Measurements from ENCODE around the gene RBM28.

RBM28 gene

GRCh38 chr7:128309124-128309523, 34.6 kb downstream of the RBM28 start:
- Histone ChIP-seq H3K4me1 (ENCODE audit: control insufficient read depth, low read depth, low read length) (no peaks in the 10 kb centered on the region), H2BK15ac (replicated peaks; ENCODE audit: low read depth) (no peak overlapping the region), H3K79me1 (ENCODE audit: low read length) (no peaks in the 10 kb centered on the region), H3K4ac (ENCODE audit: low read depth, low read length) (no peak overlapping the region), H3K27me3 (ENCODE audit: insufficient read depth, low read length, poor library complexity) (no peaks in the 10 kb centered on the region), H4K5ac (ENCODE audit: low read length) (no peak overlapping the region), H4K8ac (ENCODE audit: low read depth, low read length) (no peak overlapping the region), H2BK5ac (ENCODE audit: low read length) (no peak overlapping the region), H3K9ac (ENCODE audit: low read length) (no peak overlapping the region), H3K36me3 (ENCODE audit: control insufficient read depth, insufficient read depth, low read length) (peaks cover 6% of the 10 kb centered on the region), H3K79me2 (ENCODE audit: control insufficient read depth, insufficient read depth, low read length) (no peaks in the 10 kb centered on the region), H3K18ac (ENCODE audit: low read length) (no peak overlapping the region), H3K4me2 (ENCODE audit: low read length) (no peak overlapping the region), H2BK120ac (ENCODE audit: low read depth, low read length) (no peak overlapping the region), H2AK5ac (ENCODE audit: low read length) (no peak overlapping the region), H3K56ac (ENCODE audit: low read length) (no peak overlapping the region), H3K27ac (ENCODE audit: low read depth, low read length) (no peak overlapping the region), H3K23ac (ENCODE audit: low read length) (no peak overlapping the region), H3K4me3 (ENCODE audit: low read length) (no peak overlapping the region)
- no peak for DNase-seq
- WGBS (ENCODE audit: extremely low coverage, insufficient coverage, low lambda C conversion rate), result no CpG with 5 or more reads among the region's 6 CpGs

- Histone ChIP-seq H2BK120ac (ENCODE audit: low read depth, low read length) (no peak overlapping the region), H2BK5ac (ENCODE audit: low read length) (no peak overlapping the region), H3K4me1 (ENCODE audit: control insufficient read depth, low read depth, low read length) (no peaks in the 10 kb centered on the region), H3K23ac (ENCODE audit: low read length) (no peak overlapping the region), H3K9ac (ENCODE audit: low read length) (no peak overlapping the region), H3K4ac (ENCODE audit: low read depth, low read length) (no peak overlapping the region), H3K79me2 (ENCODE audit: control insufficient read depth, insufficient read depth, low read length) (no peaks in the 10 kb centered on the region), H2BK15ac (replicated peaks; ENCODE audit: low read depth) (no peak overlapping the region), H3K18ac (ENCODE audit: low read length) (no peak overlapping the region), H2AK5ac (ENCODE audit: low read length) (no peak overlapping the region), H3K4me3 (ENCODE audit: low read length) (no peak overlapping the region), H3K79me1 (ENCODE audit: low read length) (no peaks in the 10 kb centered on the region), H3K56ac (ENCODE audit: low read length) (no peak overlapping the region), H3K27ac (ENCODE audit: low read depth, low read length) (no peak overlapping the region), H4K5ac (ENCODE audit: low read length) (no peak overlapping the region), H3K27me3 (ENCODE audit: insufficient read depth, low read length, poor library complexity) (no peaks in the 10 kb centered on the region), H4K8ac (ENCODE audit: low read depth, low read length) (no peak overlapping the region), H3K36me3 (ENCODE audit: control insufficient read depth, insufficient read depth, low read length) (peaks cover 3% of the 10 kb centered on the region), H3K4me2 (ENCODE audit: low read length) (no peak overlapping the region)
- no peak for DNase-seq
- WGBS (ENCODE audit: extremely low coverage, insufficient coverage, low lambda C conversion rate), result no CpG with 5 or more reads among the region's 2 CpGs
Measured at GRCh38 chr7:128307061-128307460, 36.6 kb downstream of the RBM28 start.

- no peaks in the 10 kb centered on the region for H3K4me1 ChIP-seq (ENCODE audit: control insufficient read depth, low read depth, low read length)
- no peak overlapping the region for H2BK15ac ChIP-seq (replicated peaks; ENCODE audit: low read depth)
- no peak overlapping the region for H3K4me2 ChIP-seq (ENCODE audit: low read length)
- no peak overlapping the region for H3K9ac ChIP-seq (ENCODE audit: low read length)
- no peak overlapping the region for H2BK5ac ChIP-seq (ENCODE audit: low read length)
- H3K79me2 ChIP-seq (ENCODE audit: control insufficient read depth, insufficient read depth, low read length), result no peaks in the 10 kb centered on the region
- H2BK120ac ChIP-seq (ENCODE audit: low read depth, low read length), result no peak overlapping the region
- H3K36me3 ChIP-seq (ENCODE audit: control insufficient read depth, insufficient read depth, low read length), result no peaks in the 10 kb centered on the region
- no peak overlapping the region for H3K27ac ChIP-seq (ENCODE audit: low read depth, low read length)
- no peak overlapping the region for H2AK5ac ChIP-seq (ENCODE audit: low read length)
- no peak overlapping the region for H3K4me3 ChIP-seq (ENCODE audit: low read length)
- H3K56ac ChIP-seq (ENCODE audit: low read length), result no peak overlapping the region
- no CpG with 5 or more reads among the region's 1 CpG for WGBS (ENCODE audit: extremely low coverage, insufficient coverage, low lambda C conversion rate)
- no peak overlapping the region for H3K23ac ChIP-seq (ENCODE audit: low read length)
- H4K5ac ChIP-seq (ENCODE audit: low read length), result no peak overlapping the region
- no peak overlapping the region for H3K18ac ChIP-seq (ENCODE audit: low read length)
- H3K27me3 ChIP-seq (ENCODE audit: insufficient read depth, low read length, poor library complexity), result no peaks in the 10 kb centered on the region
- H3K4ac ChIP-seq (ENCODE audit: low read depth, low read length), result no peak overlapping the region
- DNase-seq, result no peak
- no peaks in the 10 kb centered on the region for H3K79me1 ChIP-seq (ENCODE audit: low read length)
- no peak overlapping the region for H4K8ac ChIP-seq (ENCODE audit: low read depth, low read length)
Measured at GRCh38 chr7:128304212-128304611, 39.5 kb downstream of the RBM28 start.

- H3K36me3 ChIP-seq (ENCODE audit: control insufficient read depth, insufficient read depth, low read length), result no peaks in the 10 kb centered on the region
- H3K27ac ChIP-seq (ENCODE audit: low read depth, low read length), result no peak overlapping the region
Measured at GRCh38 chr7:128303643-128304042, 40.1 kb downstream of the RBM28 start.

GRCh38 chr7:128303133-128303532, 40.6 kb downstream of the RBM28 start:
- Histone ChIP-seq H3K79me1 (ENCODE audit: low read length) (no peaks in the 10 kb centered on the region), H3K4me2 (ENCODE audit: low read length) (no peak overlapping the region), H3K4me3 (ENCODE audit: low read length) (no peak overlapping the region), H3K4me1 (ENCODE audit: control insufficient read depth, low read depth, low read length) (peaks cover 2% of the 10 kb centered on the region), H2AK5ac (ENCODE audit: low read length) (no peak overlapping the region), H4K5ac (ENCODE audit: low read length) (no peak overlapping the region), H3K27me3 (ENCODE audit: insufficient read depth, low read length, poor library complexity) (no peaks in the 10 kb centered on the region), H3K56ac (ENCODE audit: low read length) (no peak overlapping the region), H3K36me3 (ENCODE audit: control insufficient read depth, insufficient read depth, low read length) (no peaks in the 10 kb centered on the region), H2BK5ac (ENCODE audit: low read length) (no peak overlapping the region), H3K79me2 (ENCODE audit: control insufficient read depth, insufficient read depth, low read length) (no peaks in the 10 kb centered on the region), H3K9ac (ENCODE audit: low read length) (no peak overlapping the region), H2BK120ac (ENCODE audit: low read depth, low read length) (no peak overlapping the region), H2BK15ac (replicated peaks; ENCODE audit: low read depth) (no peak overlapping the region), H3K4ac (ENCODE audit: low read depth, low read length) (no peak overlapping the region), H3K18ac (ENCODE audit: low read length) (no peak overlapping the region), H3K27ac (ENCODE audit: low read depth, low read length) (no peak overlapping the region), H4K8ac (ENCODE audit: low read depth, low read length) (no peak overlapping the region), H3K23ac (ENCODE audit: low read length) (no peak overlapping the region)
- WGBS (ENCODE audit: extremely low coverage, insufficient coverage, low lambda C conversion rate), result no CpG with 5 or more reads among the region's 2 CpGs
- no peak for DNase-seq

More at GRCh38 chr7:128303643-128304042, 40.1 kb downstream of the RBM28 start:
- no peaks in the 10 kb centered on the region for H3K79me1 ChIP-seq (ENCODE audit: low read length)
- H3K4me3 ChIP-seq (ENCODE audit: low read length), result no peak overlapping the region
- no peaks in the 10 kb centered on the region for H3K79me2 ChIP-seq (ENCODE audit: control insufficient read depth, insufficient read depth, low read length)
- H4K8ac ChIP-seq (ENCODE audit: low read depth, low read length), result no peak overlapping the region
- H2BK15ac ChIP-seq (replicated peaks; ENCODE audit: low read depth), result no peak overlapping the region
- DNase-seq, result no peak
- H4K5ac ChIP-seq (ENCODE audit: low read length), result no peak overlapping the region
- no peak overlapping the region for H3K18ac ChIP-seq (ENCODE audit: low read length)
- no peak overlapping the region for H3K23ac ChIP-seq (ENCODE audit: low read length)
- H3K9ac ChIP-seq (ENCODE audit: low read length), result no peak overlapping the region
- H3K4ac ChIP-seq (ENCODE audit: low read depth, low read length), result no peak overlapping the region
- H2AK5ac ChIP-seq (ENCODE audit: low read length), result no peak overlapping the region
- no peak overlapping the region for H2BK120ac ChIP-seq (ENCODE audit: low read depth, low read length)
- no peak overlapping the region for H3K4me2 ChIP-seq (ENCODE audit: low read length)
- no CpG with 5 or more reads among the region's 5 CpGs for WGBS (ENCODE audit: extremely low coverage, insufficient coverage, low lambda C conversion rate)
- H3K56ac ChIP-seq (ENCODE audit: low read length), result no peak overlapping the region
- peaks cover 2% of the 10 kb centered on the region for H3K4me1 ChIP-seq (ENCODE audit: control insufficient read depth, low read depth, low read length)
- H3K27me3 ChIP-seq (ENCODE audit: insufficient read depth, low read length, poor library complexity), result no peaks in the 10 kb centered on the region
- no peak overlapping the region for H2BK5ac ChIP-seq (ENCODE audit: low read length)

GRCh38 chr7:128302139-128302538, 41.6 kb downstream of the RBM28 start:
- no peak overlapping the region for H4K5ac ChIP-seq (ENCODE audit: low read length)
- H3K4me1 ChIP-seq (ENCODE audit: control insufficient read depth, low read depth, low read length), result peaks cover 2% of the 10 kb centered on the region
- WGBS (ENCODE audit: extremely low coverage, insufficient coverage, low lambda C conversion rate), result no CpG with 5 or more reads among the region's 10 CpGs
- H3K79me1 ChIP-seq (ENCODE audit: low read length), result no peaks in the 10 kb centered on the region
- no peak overlapping the region for H3K56ac ChIP-seq (ENCODE audit: low read length)
- H3K18ac ChIP-seq (ENCODE audit: low read length), result no peak overlapping the region
- H2BK15ac ChIP-seq (replicated peaks; ENCODE audit: low read depth), result no peak overlapping the region
- DNase-seq, result no peak
- no peak overlapping the region for H2AK5ac ChIP-seq (ENCODE audit: low read length)
- no peak overlapping the region for H3K4ac ChIP-seq (ENCODE audit: low read depth, low read length)
- no peak overlapping the region for H3K4me3 ChIP-seq (ENCODE audit: low read length)
- no peak overlapping the region for H3K9ac ChIP-seq (ENCODE audit: low read length)
- H4K8ac ChIP-seq (ENCODE audit: low read depth, low read length), result no peak overlapping the region
- no peak overlapping the region for H3K23ac ChIP-seq (ENCODE audit: low read length)
- no peak overlapping the region for H3K27ac ChIP-seq (ENCODE audit: low read depth, low read length)
- H3K4me2 ChIP-seq (ENCODE audit: low read length), result no peak overlapping the region
- no peaks in the 10 kb centered on the region for H3K27me3 ChIP-seq (ENCODE audit: insufficient read depth, low read length, poor library complexity)
- no peaks in the 10 kb centered on the region for H3K36me3 ChIP-seq (ENCODE audit: control insufficient read depth, insufficient read depth, low read length)
- no peak overlapping the region for H2BK5ac ChIP-seq (ENCODE audit: low read length)
- no peak overlapping the region for H2BK120ac ChIP-seq (ENCODE audit: low read depth, low read length)
- no peaks in the 10 kb centered on the region for H3K79me2 ChIP-seq (ENCODE audit: control insufficient read depth, insufficient read depth, low read length)
